Stimulated activated CD4-positive, alpha-beta T cell treated with anti-CD3 and anti-CD28 coated beads, Interleukin-1b, Interleukin-23, amount 100 ng/mL, for 24 hours (primary cell): ENCODE results near the gene HS6ST1.
"Not testable (repeated sequence)": the region's sequence is repeated elsewhere in the genome, so short reads cannot be mapped to it uniquely, and the experiment has no call there.

Source experiments
- DNase-seq, 4 experiments: peaks; one replicate each; pipeline ENCODE4 v3.0.0-alpha.2; 2020; ENCODE audit warnings: low read depth in 4 of 4, low spot score in 1 of 4

HS6ST1 gene

GRCh38 chr2:128322715-128323554, 4.3 kb upstream of the HS6ST1 start:
- no peak for DNase-seq

GRCh38 chr2:128321784-128322714, 3.4 kb upstream of the HS6ST1 start:
- DNase-seq: peak; percentile 65 to 81 (median 71)

GRCh38 chr2:128320906-128321771, 2.5 kb upstream of the HS6ST1 start:
- DNase-seq: no peak

GRCh38 chr2:128320192-128320905, 1.7 kb upstream of the HS6ST1 start:
- DNase-seq: no peak

GRCh38 chr2:128319631-128320191, 1.0 kb upstream of the HS6ST1 start:
- DNase-seq: no peak

- DNase-seq: not testable (repeated sequence)
Observed at GRCh38 chr2:128318245-128318644, 423 bp downstream of the HS6ST1 start.

- not testable (repeated sequence) for DNase-seq
Observed at GRCh38 chr2:128317899-128318225, 806 bp downstream of the HS6ST1 start.

- no peak for DNase-seq
Observed at GRCh38 chr2:128317181-128317898, 1.3 kb downstream of the HS6ST1 start.

GRCh38 chr2:128316777-128317180, 1.9 kb downstream of the HS6ST1 start:
- DNase-seq: no peak

GRCh38 chr2:128315829-128316776, 2.6 kb downstream of the HS6ST1 start:
- no peak for DNase-seq

GRCh38 chr2:128315122-128315828, 3.4 kb downstream of the HS6ST1 start:
- DNase-seq: no peak

GRCh38 chr2:128314348-128315121, 4.1 kb downstream of the HS6ST1 start:
- no peak for DNase-seq

GRCh38 chr2:128313931-128314347, 4.7 kb downstream of the HS6ST1 start:
- no peak for DNase-seq

GRCh38 chr2:128313091-128313836, 5.4 kb downstream of the HS6ST1 start:
- no peak for DNase-seq

GRCh38 chr2:128312411-128312810, 6.3 kb downstream of the HS6ST1 start:
- no peak for DNase-seq

- DNase-seq: no peak
Observed at GRCh38 chr2:128311755-128312341, 6.8 kb downstream of the HS6ST1 start.
